Measurements from ENCODE around the gene ETV3L.

- no peak for TF ChIP-seq POLR2A (IDR thresholded peaks at IDR 0.05; ENCODE audit: low read depth, low read length)
- TF ChIP-seq POLR2AphosphoS5 (IDR thresholded peaks at IDR 0.05; ENCODE audit: low read depth, low read length), result no peak
- no peak for TF ChIP-seq TAF1 (IDR thresholded peaks at IDR 0.05; ENCODE audit: borderline replicate concordance, low read depth, low read length)
These were observed 52.6 kb downstream of the ETV3L start for GRCh38 chr1:157047062-157047410.
